ENCODE data around the gene MUCL3. TPM values are rescaled to one million over a fixed set of nuclear protein-coding genes. Genes with fewer than 3 reads are reported as not detected.

Gene MUCL3
- total and polyA plus RNA-seq, 10 of the 15 experiments (the other 5 are each of a cell fraction or from before 2014, with no cell fraction given), result 0.03 to 1.4 (median 0.61) TPM

- intact Hi-C loops (cut with micrococcal nuclease; ENCODE audit: unreplicated experiment) (no loop called here), in situ Hi-C loops (cut with MboI) (no loop called here)
- POLR2A ChIA-PET, result interaction anchor here (0.6 kb wide), 1 partner anchor 1345 kb away, joined by 3 read pairs; no protein-coding TSS in a partner anchor
- Histone ChIP-seq H2AFZ (ENCODE audit: control insufficient read depth, low read depth, low read length) (no peak overlapping the region), H3K36me3 (ENCODE audit: control insufficient read depth in 2 of 2, insufficient read depth in 2 of 2, low read length in 1 of 2) (peaks cover 3 to 5% of the 10 kb centered on the region in 2 experiments; a peak in 3 of 4 replicates), H3K27ac (ENCODE audit: control insufficient read depth, insufficient read depth) (no peak overlapping the region), H3K79me2 (ENCODE audit: control insufficient read depth, insufficient read depth, low read length) (no peaks in the 10 kb centered on the region), H3K4me3 (no peak overlapping the region), H3K27me3 (replicated peaks in 1 of 2; ENCODE audit: control insufficient read depth in 2 of 2, insufficient read depth in 2 of 2, low read length in 1 of 2) (0 out of 4 replicates have a peak, but pooled peaks cover 0 to 2% of the 10 kb centered on the region in 2 experiments), H3K4me2 (ENCODE audit: control insufficient read depth, insufficient read depth) (no peak overlapping the region), H3K4me1 (ENCODE audit: control insufficient read depth, insufficient read depth, low read length) (no peaks in the 10 kb centered on the region), H4K20me1 (ENCODE audit: control insufficient read depth, insufficient read depth) (no peaks in the 10 kb centered on the region), H3K9me3 (replicated peaks; ENCODE audit: control insufficient read depth, insufficient read depth, low read length) (no peaks in the 10 kb centered on the region), H3K9ac (ENCODE audit: control insufficient read depth, insufficient read depth, low read length) (no peak overlapping the region)
- TF ChIP-seq CHD4 (IDR thresholded peaks at IDR 0.05) (no peak), CHD1 (IDR thresholded peaks at IDR 0.05; ENCODE audit: low read depth, low read length) (no peak), LARP7 (IDR thresholded peaks at IDR 0.05) (no peak), HDGF (IDR thresholded peaks at IDR 0.05) (no peak), ZBTB40 (IDR thresholded peaks at IDR 0.05; ENCODE audit: borderline replicate concordance) (no peak), MXI1 (IDR thresholded peaks at IDR 0.05; ENCODE audit: low read depth, low read length) (no peak), NFYA (IDR thresholded peaks at IDR 0.05; ENCODE audit: borderline replicate concordance, low read depth, low read length) (no peak), CHD2 (IDR thresholded peaks at IDR 0.05; ENCODE audit: borderline replicate concordance, low read depth, low read length) (no peak), RB1 (IDR thresholded peaks at IDR 0.05; ENCODE audit: borderline replicate concordance) (no peak), NR2F1 (conservative IDR thresholded peaks at IDR 0.05) (no peak), IRF5 (IDR thresholded peaks at IDR 0.05; ENCODE audit: borderline replicate concordance) (no peak), NR2C1 (IDR thresholded peaks at IDR 0.05) (no peak), BCLAF1 (IDR thresholded peaks at IDR 0.05) (no peak)
- ATAC-seq, result no peak
- CTCF ChIA-PET, result interaction anchor here (0.9 kb wide), 1 partner anchor 16 kb away, joined by 3 read pairs; no protein-coding TSS in a partner anchor
- SMC1A ChIA-PET (ENCODE audit: uncharacterized antibody, unreplicated experiment), result interaction anchor here (0.6 kb wide), 1 partner anchor 203 kb away, joined by 3 read pairs; no protein-coding TSS in a partner anchor
- no peak for FAIRE-seq
- BruUV-seq (replicated peaks), result no TSS peak
- RAD21 ChIA-PET (ENCODE audit: unreplicated experiment), result no interaction called here
- DNase-seq (ENCODE audit: low read depth, low spot score), result no peak
- 39% methylated on average over 6 of the region's 8 CpGs for WGBS (ENCODE audit: insufficient coverage, insufficient replicate concordance, low lambda C conversion rate, missing lambda C conversion rate)
These were observed 9.5 kb upstream of the MUCL3 start for GRCh38 chr6:30931272-30931671.
